ENCODE data around the gene PSMD6.

DNA sequence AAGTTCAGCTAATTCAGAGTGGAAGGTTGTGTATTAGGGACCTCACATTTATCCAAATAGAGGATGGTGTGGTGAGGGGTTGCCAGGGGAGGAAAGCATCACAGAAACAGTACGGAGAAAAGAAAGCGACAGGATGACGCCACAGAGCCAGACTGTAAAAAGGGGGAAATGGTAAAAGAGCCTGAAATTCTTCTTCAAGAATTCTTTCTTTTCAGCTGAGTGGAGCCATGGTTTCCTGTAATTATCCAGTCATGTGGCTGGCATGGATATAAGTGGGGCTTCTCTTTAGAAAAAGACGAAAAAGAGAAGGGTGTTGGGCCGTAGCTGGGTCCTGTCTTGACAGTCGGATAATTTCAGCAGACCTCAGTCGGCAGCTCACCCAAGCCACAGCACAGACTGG, 24.5 kb upstream of the PSMD6 start:
- TF ChIP-seq, protein P1, sequence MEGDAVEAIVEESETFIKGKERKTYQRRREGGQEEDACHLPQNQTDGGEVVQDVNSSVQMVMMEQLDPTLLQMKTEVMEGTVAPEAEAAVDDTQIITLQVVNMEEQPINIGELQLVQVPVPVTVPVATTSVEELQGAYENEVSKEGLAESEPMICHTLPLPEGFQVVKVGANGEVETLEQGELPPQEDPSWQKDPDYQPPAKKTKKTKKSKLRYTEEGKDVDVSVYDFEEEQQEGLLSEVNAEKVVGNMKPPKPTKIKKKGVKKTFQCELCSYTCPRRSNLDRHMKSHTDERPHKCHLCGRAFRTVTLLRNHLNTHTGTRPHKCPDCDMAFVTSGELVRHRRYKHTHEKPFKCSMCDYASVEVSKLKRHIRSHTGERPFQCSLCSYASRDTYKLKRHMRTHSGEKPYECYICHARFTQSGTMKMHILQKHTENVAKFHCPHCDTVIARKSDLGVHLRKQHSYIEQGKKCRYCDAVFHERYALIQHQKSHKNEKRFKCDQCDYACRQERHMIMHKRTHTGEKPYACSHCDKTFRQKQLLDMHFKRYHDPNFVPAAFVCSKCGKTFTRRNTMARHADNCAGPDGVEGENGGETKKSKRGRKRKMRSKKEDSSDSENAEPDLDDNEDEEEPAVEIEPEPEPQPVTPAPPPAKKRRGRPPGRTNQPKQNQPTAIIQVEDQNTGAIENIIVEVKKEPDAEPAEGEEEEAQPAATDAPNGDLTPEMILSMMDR (conservative IDR thresholded peaks at IDR 0.05; ENCODE audit: low read length): no peak
- TF ChIP-seq EZH2phosphoT487 (IDR thresholded peaks at IDR 0.05; ENCODE audit: borderline replicate concordance): no peak
